Suprapubic skin (tissue), 4 donors: ENCODE measurements around the gene ZNHIT2.

Experiments used
- EP300 ChIP-seq: sonication (generic); formaldehyde crosslinking; IDR thresholded peaks from one replicate; pipeline ENCODE4 v1.6.1; 2017; ENCODE audit warnings: antibody characterized with exemption
- POLR2A ChIP-seq, 2 donors: fragments of 450-650 bp; IDR thresholded peaks; one replicate each; pipeline ENCODE4 v1.6.1; 2017; ENCODE audit warnings: antibody characterized with exemption in 2 of 2, mild to moderate bottlenecking in 2 of 2, moderate library complexity in 2 of 2
- POLR2AphosphoS5 ChIP-seq, 3 donors: sonication (generic); formaldehyde crosslinking; IDR thresholded peaks; one replicate each; pipeline ENCODE4 v1.6.1; 2017; ENCODE audit warnings: antibody characterized with exemption in 3 of 3
- TF ChIP-seq, protein P1 (sequence below), 2 donors: fragments of 200-600 bp in 1 of 2; fragments of 450-650 bp in 1 of 2; sonication (generic) in 1 of 2; IDR thresholded peaks; one replicate each; pipeline ENCODE4 v1.5.1; 2016 to 2019; ENCODE audit warnings: antibody characterized with exemption in 2 of 2, mild to moderate bottlenecking in 1 of 2, moderate library complexity in 1 of 2

DNA sequence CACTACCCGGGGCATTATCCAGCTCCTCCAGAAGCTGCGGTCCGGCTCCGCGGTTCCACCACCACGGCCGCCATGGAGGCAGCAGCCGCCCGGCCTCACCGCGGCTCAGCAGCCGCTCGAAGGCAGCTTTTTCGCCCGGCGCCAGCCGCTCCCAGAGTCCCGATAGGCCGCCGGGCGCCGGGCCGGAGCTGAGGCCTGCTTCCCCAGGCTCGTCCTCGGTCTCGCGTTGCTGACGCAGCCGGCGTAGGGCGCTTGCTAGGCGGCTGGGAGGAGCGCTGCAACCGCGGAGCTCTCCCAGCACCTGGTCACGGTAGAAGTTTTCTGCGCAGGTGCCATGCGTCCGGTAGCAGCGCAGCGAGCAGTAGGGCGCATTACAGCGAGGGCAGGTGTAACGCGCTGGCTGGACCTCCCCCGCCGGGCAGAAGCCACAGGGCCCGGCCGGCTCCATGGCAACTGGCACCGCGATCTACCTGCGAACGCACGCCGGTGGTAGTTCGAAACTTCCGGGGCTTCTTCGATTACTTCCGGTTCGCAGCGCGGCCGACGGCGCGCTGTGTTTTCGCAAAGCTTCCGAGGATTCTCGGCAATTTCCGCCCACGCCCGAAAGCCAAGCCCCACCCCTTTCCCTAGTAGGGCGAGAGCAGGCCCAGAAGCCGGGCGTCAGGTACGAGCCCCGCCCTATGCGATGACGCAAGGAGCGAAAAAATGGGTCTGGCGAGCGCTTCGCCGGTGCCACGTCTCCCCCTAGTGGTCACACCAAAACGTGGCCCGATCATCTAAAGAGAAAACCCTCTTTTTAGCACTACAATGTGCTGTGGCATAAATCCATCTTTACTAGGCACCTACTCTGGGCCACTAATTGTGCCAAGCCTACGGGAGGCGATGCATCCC lies at the start of gene ZNHIT2:
- TF ChIP-seq, protein P1, sequence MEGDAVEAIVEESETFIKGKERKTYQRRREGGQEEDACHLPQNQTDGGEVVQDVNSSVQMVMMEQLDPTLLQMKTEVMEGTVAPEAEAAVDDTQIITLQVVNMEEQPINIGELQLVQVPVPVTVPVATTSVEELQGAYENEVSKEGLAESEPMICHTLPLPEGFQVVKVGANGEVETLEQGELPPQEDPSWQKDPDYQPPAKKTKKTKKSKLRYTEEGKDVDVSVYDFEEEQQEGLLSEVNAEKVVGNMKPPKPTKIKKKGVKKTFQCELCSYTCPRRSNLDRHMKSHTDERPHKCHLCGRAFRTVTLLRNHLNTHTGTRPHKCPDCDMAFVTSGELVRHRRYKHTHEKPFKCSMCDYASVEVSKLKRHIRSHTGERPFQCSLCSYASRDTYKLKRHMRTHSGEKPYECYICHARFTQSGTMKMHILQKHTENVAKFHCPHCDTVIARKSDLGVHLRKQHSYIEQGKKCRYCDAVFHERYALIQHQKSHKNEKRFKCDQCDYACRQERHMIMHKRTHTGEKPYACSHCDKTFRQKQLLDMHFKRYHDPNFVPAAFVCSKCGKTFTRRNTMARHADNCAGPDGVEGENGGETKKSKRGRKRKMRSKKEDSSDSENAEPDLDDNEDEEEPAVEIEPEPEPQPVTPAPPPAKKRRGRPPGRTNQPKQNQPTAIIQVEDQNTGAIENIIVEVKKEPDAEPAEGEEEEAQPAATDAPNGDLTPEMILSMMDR (IDR thresholded peaks at IDR 0.05) = peak; percentile 91 to 95
- TF ChIP-seq POLR2A (IDR thresholded peaks at IDR 0.05) (peak in 1 of 2 donors; percentile 23), EP300 (no peak), POLR2AphosphoS5 (IDR thresholded peaks at IDR 0.05) (peak in 2 of 3 donors; percentile 21 to 80)
